Measurements from ENCODE around the gene ZSCAN4.

- TF ChIP-seq CTCF (IDR thresholded peaks at IDR 0.05) (no peak), EP300 (IDR thresholded peaks at IDR 0.05) (no peak)
Measured at GRCh38 chr19:57708641-57709361, 40.1 kb downstream of the ZSCAN4 start, which contains the start of gene ZNF154.

Data from tibial nerve (tissue), 4 donors.